HCT116 (cell line): ENCODE data around the gene TLE6. TPM values are rescaled to one million over a fixed set of nuclear protein-coding genes. Genes with fewer than 3 reads are reported as not detected.

Experiments used
- ATAC-seq: fragments of 200-7000 bp; cut with Tn5 transposase; 2 replicates; pipeline ENCODE4 v1.9.1; 2020; ENCODE audit warnings: mild to moderate bottlenecking, moderate library complexity
- BruUV-seq: library from RNA; stranded (reverse); fragments of 400-500 nt; replicated peaks from 2 replicates; lab custom pipeline; 2021; lab: Mats Ljungman, UMichigan
- CTCF ChIA-PET: fragments of 300-600 bp; sonication (Branson Sonifier 250); formaldehyde crosslinking; loops from one replicate; lab custom pipeline; 2021; ENCODE audit warnings: antibody characterized with exemption; lab: Charles Lee
- POLR2A ChIA-PET: fragments of 300-600, 350-600 bp; sonication (Branson Sonifier 250); formaldehyde crosslinking; loops from one replicate; lab custom pipeline; 2021; ENCODE audit warnings: antibody characterized with exemption; lab: Charles Lee
- RAD21 ChIA-PET, 2 experiments: fragments of 300-600 bp; sonication (Branson Sonifier 250); formaldehyde crosslinking; loops; one replicate each; lab custom pipeline; 2023; ENCODE audit warnings: low total read pairs in 2 of 2; ENCODE audit not compliant: uncharacterized antibody in 2 of 2, unreplicated experiment in 2 of 2, low non-redundant PET in 1 of 2; lab: Charles Lee
- DNase-seq: peaks from one replicate; pipeline ENCODE4 v3.0.0-alpha.2; 2010; ENCODE audit warnings: low read depth, low spot score
- H2AFZ ChIP-seq: fragments of 200-600 bp; shearing (Covaris generic), sonication (generic); 2 replicates; pipeline ENCODE4 v1.6.1; 2017; ENCODE audit warnings: low read depth, mixed run types, mixed read lengths, antibody characterized with exemption, low read length; ENCODE audit not compliant: poor library complexity, severe bottlenecking
- H3K27ac ChIP-seq: 2 replicates; pipeline ENCODE4 v1.5.1; 2012; ENCODE audit warnings: low read depth, low read length
- H3K27me3 ChIP-seq: fragments of 200-600 bp; sonication (generic); 2 replicates; pipeline ENCODE4 v1.6.1; 2016; ENCODE audit warnings: mixed run types, low read length, mixed read lengths; ENCODE audit not compliant: insufficient read depth
- H3K36me3 ChIP-seq, 2 experiments: fragments of 200-500 bp in 1 of 2; fragments of 200-600 bp in 1 of 2; sonication (Bioruptor generic) in 1 of 2; sonication (generic) in 1 of 2; 2 replicates each; pipeline versions ENCODE4 v1.5.1 to v1.6.1; 2014 to 2016; ENCODE audit warnings: low read length in 2 of 2, inconsistent platforms in 1 of 2, mixed read lengths in 1 of 2, mixed run types in 1 of 2; ENCODE audit not compliant: insufficient read depth in 2 of 2, control insufficient read depth in 1 of 2
- H3K4me1 ChIP-seq, 2 experiments: fragments of 200-600 bp in 1 of 2; sonication (generic) in 1 of 2; 2 replicates each; pipeline versions ENCODE4 v1.5.1 to v1.6.1; 2012 to 2017; ENCODE audit warnings: low read length in 2 of 2, inconsistent platforms in 1 of 2, mild to moderate bottlenecking in 1 of 2, mixed read lengths in 1 of 2, mixed run types in 1 of 2, moderate library complexity in 1 of 2; ENCODE audit not compliant: insufficient read depth in 2 of 2, control insufficient read depth in 1 of 2
- H3K4me2 ChIP-seq: fragments of 200-600 bp; sonication (generic); 2 replicates; pipeline ENCODE4 v1.6.1; 2017; ENCODE audit warnings: mixed run types, low read length, mixed read lengths
- H3K4me3 ChIP-seq, 2 experiments: fragments of 200-600 bp in 1 of 2; sonication (generic) in 1 of 2; replicated peaks in 1 of 2; 2 replicates each; pipeline ENCODE4 v1.5.1; 2011 to 2016; ENCODE audit warnings: low read length in 2 of 2, control low read depth in 1 of 2, low read depth in 1 of 2, mild to moderate bottlenecking in 1 of 2, mixed read lengths in 1 of 2, mixed run types in 1 of 2
- H3K79me2 ChIP-seq: fragments of 200-600 bp; sonication (generic); 2 replicates; pipeline ENCODE4 v1.6.1; 2017; ENCODE audit warnings: mild to moderate bottlenecking, mixed run types, low read length, moderate library complexity, mixed read lengths; ENCODE audit not compliant: insufficient read depth
- H3K9ac ChIP-seq: fragments of 200-600 bp; sonication (generic); 2 replicates; pipeline ENCODE4 v1.6.1; 2016; ENCODE audit warnings: low read length, mixed read lengths
- H3K9me2 ChIP-seq: fragments of 200-600 bp; sonication (generic), shearing (Covaris generic); 2 replicates; pipeline ENCODE4 v1.6.1; 2017; ENCODE audit warnings: mixed run types, mild to moderate bottlenecking, moderate library complexity; ENCODE audit not compliant: insufficient read depth
- H3K9me3 ChIP-seq, 2 experiments: fragments of 200-500 bp in 1 of 2; fragments of 200-600 bp in 1 of 2; sonication (Bioruptor generic) in 1 of 2; sonication (generic) in 1 of 2; 2 replicates each; pipeline ENCODE4 v1.6.1; 2014 to 2017; ENCODE audit warnings: low read length in 2 of 2, mixed read lengths in 2 of 2, inconsistent platforms in 1 of 2, low read depth in 1 of 2, mild to moderate bottlenecking in 1 of 2, mixed run types in 1 of 2, moderate library complexity in 1 of 2; ENCODE audit not compliant: control insufficient read depth in 1 of 2, insufficient read depth in 1 of 2
- H4K20me1 ChIP-seq: fragments of 200-600 bp; sonication (generic), shearing (Covaris generic); 2 replicates; pipeline ENCODE4 v1.6.1; 2017; ENCODE audit warnings: mixed run types, mild to moderate bottlenecking, moderate library complexity; ENCODE audit not compliant: insufficient read depth
- CBX3 ChIP-seq: IDR thresholded peaks from 2 replicates; pipeline ENCODE4 v1.6.1; 2012; ENCODE audit warnings: low read depth
- CEBPB ChIP-seq: IDR thresholded peaks from 2 replicates; pipeline ENCODE4 v1.6.1; 2012; ENCODE audit warnings: low read depth
- EGR1 ChIP-seq: IDR thresholded peaks from 2 replicates; pipeline ENCODE4 v1.6.1; 2012; ENCODE audit warnings: low read depth
- ELF1 ChIP-seq: IDR thresholded peaks from 2 replicates; pipeline ENCODE4 v1.6.1; 2012; ENCODE audit warnings: low read depth, borderline replicate concordance
- MAX ChIP-seq: IDR thresholded peaks from 2 replicates; pipeline ENCODE4 v1.6.1; 2012
- POLR2A ChIP-seq: IDR thresholded peaks from 2 replicates; pipeline ENCODE4 v1.7.0; 2011; ENCODE audit warnings: borderline replicate concordance; ENCODE audit not compliant: insufficient read depth, insufficient read length; ENCODE audit errors: extremely low read depth
- REST ChIP-seq: IDR thresholded peaks from 2 replicates; pipeline ENCODE4 v1.6.1; 2012; ENCODE audit warnings: low read depth
- SP1 ChIP-seq: IDR thresholded peaks from 2 replicates; pipeline ENCODE4 v1.6.1; 2012; ENCODE audit warnings: low read depth
- TCF7L2 ChIP-seq: IDR thresholded peaks from 2 replicates; pipeline ENCODE4 v1.7.0; 2011; ENCODE audit warnings: borderline replicate concordance, inconsistent platforms; ENCODE audit not compliant: insufficient read depth, insufficient read length; ENCODE audit errors: extremely low read depth
- ZBTB33 ChIP-seq: IDR thresholded peaks from 2 replicates; pipeline ENCODE4 v1.6.1; 2011; ENCODE audit warnings: mild to moderate bottlenecking, low read length, moderate library complexity; ENCODE audit not compliant: insufficient replicate concordance; ENCODE audit errors: extremely low read depth
- ZFX ChIP-seq: fragments of 450-650 bp; IDR thresholded peaks from 2 replicates; pipeline ENCODE4 v1.6.1; 2017
- ZNF274 ChIP-seq: fragments of 200-500 bp; sonication (Bioruptor generic); IDR thresholded peaks from 2 replicates; pipeline ENCODE4 v1.6.1; 2014; ENCODE audit warnings: mild to moderate bottlenecking, low read depth, low read length, inconsistent platforms
- intact Hi-C: fragments of 100-400 bp; cut with micrococcal nuclease; formaldehyde crosslinking; loops from 2 replicates; pipeline ENCODE4 v1.10.0; 2022
- total RNA-seq: library from RNA; stranded (reverse); gene quantifications from one replicate; pipeline ENCODE4 v1.2.1, GENCODE V29; 2021; ENCODE audit not compliant: unreplicated experiment

The TLE6 gene
- total RNA-seq, 1 experiment from 2014 or later, result 10.9 TPM

GRCh38 chr19:2960120-2960519, 17.2 kb upstream of the TLE6 start:
- H4K20me1 ChIP-seq, result no peaks in the 10 kb centered on the region
- H3K4me3 ChIP-seq, result no peak overlapping the region
- CTCF ChIA-PET, result interaction anchor here (0.6 to 2.8 kb wide), 3 partner anchors 9 to 223 kb away, joined by 3 to 17 read pairs (median 5); no protein-coding TSS in a partner anchor
- H3K4me1 ChIP-seq, result no peaks in the 10 kb centered on the region
- no TSS peak for BruUV-seq
- no peak overlapping the region for H3K27ac ChIP-seq
- H3K36me3 ChIP-seq, result no peaks in the 10 kb centered on the region
- TF ChIP-seq TCF7L2 (no peak), ZBTB33 (no peak), REST (no peak), ZNF274 (no peak), ELF1 (no peak), ZFX (no peak), EGR1 (no peak), CBX3 (no peak), SP1 (no peak), MAX (no peak), POLR2A (no peak), CEBPB (no peak)
- TF ChIP-seq, all 23 proteins: peak for 0
- H3K27me3 ChIP-seq, result no peaks in the 10 kb centered on the region
- H3K9me3 ChIP-seq, result no peaks in the 10 kb centered on the region
- H3K9ac ChIP-seq, result no peak overlapping the region
- H3K4me2 ChIP-seq, result no peak overlapping the region
- POLR2A ChIA-PET, result interaction anchor here (0.6 to 1.4 kb wide), 3 partner anchors 9 to 86 kb away, joined by 3 to 5 read pairs (median 4); no protein-coding TSS in a partner anchor
- RAD21 ChIA-PET, result interaction anchor here in 1 of 2 experiments (0.6 kb wide), 1 partner anchor 160 kb away, joined by 4 read pairs; no protein-coding TSS in a partner anchor
- no peak for ATAC-seq
- DNase-seq, result no peak
- intact Hi-C loops, result no loop called here
- H3K79me2 ChIP-seq, result no peaks in the 10 kb centered on the region
- H3K9me2 ChIP-seq, result no peaks in the 10 kb centered on the region
- no peak overlapping the region for H2AFZ ChIP-seq
